GM18517 (cell line): Measurements from ENCODE around the gene PTPRF.
"Not testable (repeated sequence)": the region's sequence is repeated elsewhere in the genome, so short reads cannot be mapped to it uniquely, and the experiment has no call there.

Source experiments
- ATAC-seq: cut with Tn5 transposase; IDR thresholded peaks from one replicate; pipeline ENCODE4 v1.9.1; 2021; ENCODE audit warnings: mild to moderate bottlenecking, moderate library complexity; ENCODE audit not compliant: unreplicated experiment

PTPRF gene

GRCh38 chr1:43621386-43621785, 90.7 kb downstream of the PTPRF start:
- no peak for ATAC-seq

GRCh38 chr1:43621861-43622260, 91.2 kb downstream of the PTPRF start:
- ATAC-seq: no peak

GRCh38 chr1:43622471-43622870, 91.8 kb downstream of the PTPRF start:
- ATAC-seq: no peak

- no peak for ATAC-seq
Observed at GRCh38 chr1:43622901-43623780, 92.5 kb downstream of the PTPRF start.

- no peak for ATAC-seq
Observed at GRCh38 chr1:43625063-43625780, 94.5 kb downstream of the PTPRF start.

- ATAC-seq: no peak
Observed at GRCh38 chr1:43632135-43632670, 101.5 kb downstream of the PTPRF start.

GRCh38 chr1:43634721-43635120, 104.0 kb downstream of the PTPRF start:
- ATAC-seq: no peak

- no peak for ATAC-seq
Observed at GRCh38 chr1:43636006-43636641, 105.4 kb downstream of the PTPRF start.

- ATAC-seq: no peak
Observed at GRCh38 chr1:43637267-43637666, 106.6 kb downstream of the PTPRF start.

- not testable (repeated sequence) for ATAC-seq
Observed at GRCh38 chr1:43638381-43638780, 107.7 kb downstream of the PTPRF start.

- no peak for ATAC-seq
Observed at GRCh38 chr1:43639976-43640794, 109.5 kb downstream of the PTPRF start.

GRCh38 chr1:43644558-43644957, 113.9 kb downstream of the PTPRF start:
- ATAC-seq: no peak

- no peak for ATAC-seq
Observed at GRCh38 chr1:43645461-43645860, 114.8 kb downstream of the PTPRF start.

GRCh38 chr1:43647331-43647730, 116.6 kb downstream of the PTPRF start:
- not testable (repeated sequence) for ATAC-seq

- ATAC-seq: no peak
Observed at GRCh38 chr1:43648221-43648847, 117.7 kb downstream of the PTPRF start.

- no peak for ATAC-seq
Observed at GRCh38 chr1:43648876-43649477, 118.3 kb downstream of the PTPRF start.

GRCh38 chr1:43650310-43651085, 119.8 kb downstream of the PTPRF start:
- peak; percentile 59 for ATAC-seq

- ATAC-seq: no peak
Observed at GRCh38 chr1:43651188-43651587, 120.5 kb downstream of the PTPRF start.

GRCh38 chr1:43651902-43652301, 121.2 kb downstream of the PTPRF start:
- ATAC-seq: no peak
